Loucy (cell line): ENCODE data around the gene TLR1.

Source experiments
- H2AFZ ChIP-seq: fragments of 200-600 bp; sonication (generic); 2 replicates; pipeline ENCODE4 v1.6.0; 2016; ENCODE audit warnings: antibody characterized with exemption, mild to moderate bottlenecking, low read length, moderate library complexity
- H3F3A ChIP-seq: fragments of 200-600 bp; 2 replicates; pipeline ENCODE4 v1.6.0; 2016; ENCODE audit warnings: antibody characterized with exemption, low read depth, mild to moderate bottlenecking
- H3K27me3 ChIP-seq: fragments of 200-600 bp; sonication (generic); 2 replicates; pipeline ENCODE4 v1.6.1; 2014; ENCODE audit warnings: low read length, mild to moderate bottlenecking; ENCODE audit not compliant: insufficient read depth, poor library complexity, severe bottlenecking
- H3K36me3 ChIP-seq: fragments of 200-600 bp; sonication (generic); 2 replicates; pipeline ENCODE4 v1.6.1; 2016; ENCODE audit warnings: low read length; ENCODE audit not compliant: insufficient read depth
- H3K4me1 ChIP-seq: fragments of 200-600 bp; sonication (generic); 2 replicates; pipeline ENCODE4 v1.5.1; 2014; ENCODE audit warnings: low read length, mild to moderate bottlenecking; ENCODE audit not compliant: insufficient read depth, poor library complexity, severe bottlenecking
- H3K4me2 ChIP-seq: fragments of 200-600 bp; sonication (generic); 2 replicates; pipeline ENCODE4 v1.6.0; 2014; ENCODE audit warnings: antibody characterized with exemption, low read length, low read depth, mild to moderate bottlenecking; ENCODE audit not compliant: poor library complexity, severe bottlenecking
- H3K4me3 ChIP-seq: fragments of 200-600 bp; sonication (generic); 2 replicates; pipeline ENCODE4 v1.5.1; 2014; ENCODE audit warnings: low read length, mild to moderate bottlenecking, mixed read lengths; ENCODE audit not compliant: poor library complexity, severe bottlenecking
- H3K79me2 ChIP-seq: fragments of 200-600 bp; sonication (generic); 2 replicates; pipeline ENCODE4 v1.6.1; 2014; ENCODE audit warnings: low read length; ENCODE audit not compliant: insufficient read depth
- H3K9ac ChIP-seq: fragments of 200-600 bp; sonication (generic); 2 replicates; pipeline ENCODE4 v1.6.0; 2014; ENCODE audit warnings: mild to moderate bottlenecking, low read depth, low read length, moderate library complexity; ENCODE audit not compliant: poor library complexity, severe bottlenecking
- H3K9me2 ChIP-seq: fragments of 200-600 bp; sonication (generic); replicated peaks from 2 replicates; pipeline ENCODE4 v1.6.1; 2016; ENCODE audit warnings: low read depth, low read length, mixed read lengths
- H3K9me3 ChIP-seq: fragments of 200-600 bp; sonication (generic); 2 replicates; pipeline ENCODE4 v1.6.1; 2014; ENCODE audit warnings: mild to moderate bottlenecking, antibody characterized with exemption, low read length, low read depth; ENCODE audit not compliant: insufficient read depth
- H4K20me1 ChIP-seq: fragments of 200-600 bp; sonication (generic); 2 replicates; pipeline ENCODE4 v1.6.0; 2014; ENCODE audit warnings: antibody characterized with exemption, low read length, mild to moderate bottlenecking; ENCODE audit not compliant: insufficient read depth, poor library complexity, severe bottlenecking
- CTCF ChIP-seq: fragments of 200-600 bp; sonication (generic); conservative IDR thresholded peaks from 2 replicates; pipeline ENCODE4 v1.5.1; 2014; ENCODE audit warnings: mild to moderate bottlenecking, antibody characterized with exemption, low read length
- EZH2phosphoT487 ChIP-seq: fragments of 200-600 bp; IDR thresholded peaks from 2 replicates; pipeline ENCODE4 v1.6.1; 2018; ENCODE audit warnings: antibody characterized with exemption, mild to moderate bottlenecking, moderate library complexity, borderline replicate concordance

The TLR1 gene

GRCh38 chr4:38751341-38752010, 53.1 kb downstream of the TLR1 start:
- H3K4me2 ChIP-seq, result no peak overlapping the region
- H2AFZ ChIP-seq, result no peak overlapping the region
- H3K9ac ChIP-seq, result no peak overlapping the region
- no peaks in the 10 kb centered on the region for H3K79me2 ChIP-seq
- H4K20me1 ChIP-seq, result no peaks in the 10 kb centered on the region
- H3F3A ChIP-seq, result no peaks in the 10 kb centered on the region
- H3K9me2 ChIP-seq, result no peaks in the 10 kb centered on the region
- H3K36me3 ChIP-seq, result no peaks in the 10 kb centered on the region
- TF ChIP-seq CTCF (no peak), EZH2phosphoT487 (no peak)
- no peak overlapping the region for H3K4me3 ChIP-seq
- no peaks in the 10 kb centered on the region for H3K9me3 ChIP-seq
- H3K4me1 ChIP-seq, result no peaks in the 10 kb centered on the region
- H3K27me3 ChIP-seq, result no peaks in the 10 kb centered on the region

GRCh38 chr4:38749336-38749735, 55.3 kb downstream of the TLR1 start:
- no peaks in the 10 kb centered on the region for H3K27me3 ChIP-seq
- H3K9me3 ChIP-seq, result no peaks in the 10 kb centered on the region
- H3K4me1 ChIP-seq, result no peaks in the 10 kb centered on the region
- H4K20me1 ChIP-seq, result no peaks in the 10 kb centered on the region
- no peaks in the 10 kb centered on the region for H3K9me2 ChIP-seq
- no peak overlapping the region for H2AFZ ChIP-seq
- TF ChIP-seq CTCF, result no peak
- no peak for TF ChIP-seq EZH2phosphoT487
- H3K79me2 ChIP-seq, result no peaks in the 10 kb centered on the region
- H3F3A ChIP-seq, result no peaks in the 10 kb centered on the region
- no peaks in the 10 kb centered on the region for H3K36me3 ChIP-seq
- no peak overlapping the region for H3K4me3 ChIP-seq
- no peak overlapping the region for H3K4me2 ChIP-seq
- no peak overlapping the region for H3K9ac ChIP-seq

GRCh38 chr4:38747629-38748028, 57.0 kb downstream of the TLR1 start:
- no peak overlapping the region for H2AFZ ChIP-seq
- H4K20me1 ChIP-seq, result no peaks in the 10 kb centered on the region
- H3K9me2 ChIP-seq, result no peaks in the 10 kb centered on the region
- no peaks in the 10 kb centered on the region for H3K4me1 ChIP-seq
- no peaks in the 10 kb centered on the region for H3K9me3 ChIP-seq
- no peaks in the 10 kb centered on the region for H3K36me3 ChIP-seq
- H3F3A ChIP-seq, result no peaks in the 10 kb centered on the region
- no peak overlapping the region for H3K4me3 ChIP-seq
- no peaks in the 10 kb centered on the region for H3K27me3 ChIP-seq
- no peak overlapping the region for H3K9ac ChIP-seq
- TF ChIP-seq CTCF (no peak), EZH2phosphoT487 (no peak)
- H3K79me2 ChIP-seq, result no peaks in the 10 kb centered on the region
- H3K4me2 ChIP-seq, result no peak overlapping the region
